Caco-2 (cell line): Measurements from ENCODE around the gene BICRAL. TPM values are rescaled to one million over a fixed set of nuclear protein-coding genes. Genes with fewer than 3 reads are reported as not detected.

Experiments used
- BruUV-seq: library from RNA; stranded (reverse); fragments of 400-500 nt; replicated peaks from 2 replicates; lab custom pipeline; 2021; lab: Mats Ljungman, UMichigan
- CTCF ChIA-PET: fragments of 300-600 bp; sonication (Branson Sonifier 250); formaldehyde crosslinking; loops from one replicate; lab custom pipeline; 2022; ENCODE audit warnings: antibody characterized with exemption; lab: Charles Lee
- POLR2A ChIA-PET: fragments of 300-600 bp; sonication (Branson Sonifier 250); formaldehyde crosslinking; loops from one replicate; lab custom pipeline; 2022; ENCODE audit warnings: antibody characterized with exemption; lab: Charles Lee
- DNase-seq, 2 experiments: peaks; one replicate each; pipeline versions ENCODE4 v3.0.0 to v3.0.0-alpha.2; 2020 to 2022
- H3K27me3 ChIP-seq: replicated peaks from 2 replicates; pipeline ENCODE4 v1.6.0; 2011; ENCODE audit warnings: low read length; ENCODE audit not compliant: control insufficient read depth, insufficient read depth
- H3K36me3 ChIP-seq: 2 replicates; pipeline ENCODE4 v1.5.1; 2011; ENCODE audit warnings: low read length; ENCODE audit not compliant: control insufficient read depth, insufficient read depth
- H3K4me1 ChIP-seq: fragments of 250-450 bp; sonication (Bioruptor Pico); 2 replicates; pipeline ENCODE4 v1.5.1; 2020; ENCODE audit warnings: mild to moderate bottlenecking
- H3K4me3 ChIP-seq: 2 replicates; pipeline ENCODE4 v1.5.1; 2011; ENCODE audit warnings: low read depth, mild to moderate bottlenecking, control low read depth, low read length
- H3K9me3 ChIP-seq: fragments of 250-450 bp; sonication (Bioruptor Pico); 2 replicates; pipeline ENCODE4 v1.5.1; 2020; ENCODE audit warnings: mild to moderate bottlenecking, moderate library complexity
- H3K27ac Mint-ChIP-seq: one replicate; pipeline ENCODE4 v1.8.0; 2022; ENCODE audit warnings: mixed read lengths; ENCODE audit not compliant: unreplicated experiment
- H3K27me3 Mint-ChIP-seq: one replicate; pipeline ENCODE4 v1.8.0; 2022; ENCODE audit warnings: mixed read lengths; ENCODE audit not compliant: insufficient read depth, unreplicated experiment
- H3K36me3 Mint-ChIP-seq: one replicate; pipeline ENCODE4 v1.8.0; 2022; ENCODE audit warnings: mild to moderate bottlenecking, mixed read lengths; ENCODE audit not compliant: insufficient read depth, unreplicated experiment
- H3K4me1 Mint-ChIP-seq: one replicate; pipeline ENCODE4 v1.8.0; 2022; ENCODE audit warnings: low read depth, mixed read lengths; ENCODE audit not compliant: unreplicated experiment
- H3K4me3 Mint-ChIP-seq: one replicate; pipeline ENCODE4 v1.8.0; 2022; ENCODE audit warnings: mild to moderate bottlenecking, moderate library complexity, mixed read lengths; ENCODE audit not compliant: unreplicated experiment
- H3K9me3 Mint-ChIP-seq: one replicate; pipeline ENCODE4 v1.8.0; 2022; ENCODE audit warnings: mixed read lengths; ENCODE audit not compliant: unreplicated experiment
- intact Hi-C: fragments of 100-400 bp; cut with micrococcal nuclease; formaldehyde crosslinking; loops from one replicate; pipeline ENCODE4 v1.10.0; 2022; ENCODE audit not compliant: unreplicated experiment
- total RNA-seq: library from RNA; stranded (reverse); gene quantifications from 2 replicates; pipeline ENCODE4 v1.2.3, GENCODE V29; 2022
- TF ChIP-seq, protein P1 (sequence below), 2 experiments: fragments of 200-600 bp in 1 of 2; IDR thresholded peaks; 1 replicate in 1 of 2; 2 replicates in 1 of 2; pipeline versions ENCODE4 v1.5.1 to v1.8.0; 2011 to 2022; ENCODE audit warnings: antibody characterized with exemption in 1 of 2, control low read depth in 1 of 2, inconsistent platforms in 1 of 2, low read depth in 1 of 2, low read length in 1 of 2, mild to moderate bottlenecking in 1 of 2, moderate library complexity in 1 of 2; ENCODE audit not compliant: insufficient read depth in 1 of 2, severe bottlenecking in 1 of 2, unreplicated experiment in 1 of 2

Gene BICRAL
- total RNA-seq, 1 experiment from 2014 or later: 5.3 TPM

GRCh38 chr6:42834056-42834455 lies 52.2 kb downstream of the BICRAL start:
- ChIA-PET CTCF (no interaction called here), POLR2A (no interaction called here)
- Mint-ChIP-seq H3K36me3 (no peaks in the 10 kb centered on the region), H3K4me3 (no peak overlapping the region), H3K4me1 (no peaks in the 10 kb centered on the region), H3K27ac (no peak overlapping the region), H3K9me3 (no peaks in the 10 kb centered on the region), H3K27me3 (no peaks in the 10 kb centered on the region)
- Histone ChIP-seq H3K9me3 (no peaks in the 10 kb centered on the region), H3K4me3 (no peak overlapping the region), H3K27me3 (no peaks in the 10 kb centered on the region), H3K36me3 (no peaks in the 10 kb centered on the region), H3K4me1 (no peaks in the 10 kb centered on the region)
- TF ChIP-seq, protein P1, sequence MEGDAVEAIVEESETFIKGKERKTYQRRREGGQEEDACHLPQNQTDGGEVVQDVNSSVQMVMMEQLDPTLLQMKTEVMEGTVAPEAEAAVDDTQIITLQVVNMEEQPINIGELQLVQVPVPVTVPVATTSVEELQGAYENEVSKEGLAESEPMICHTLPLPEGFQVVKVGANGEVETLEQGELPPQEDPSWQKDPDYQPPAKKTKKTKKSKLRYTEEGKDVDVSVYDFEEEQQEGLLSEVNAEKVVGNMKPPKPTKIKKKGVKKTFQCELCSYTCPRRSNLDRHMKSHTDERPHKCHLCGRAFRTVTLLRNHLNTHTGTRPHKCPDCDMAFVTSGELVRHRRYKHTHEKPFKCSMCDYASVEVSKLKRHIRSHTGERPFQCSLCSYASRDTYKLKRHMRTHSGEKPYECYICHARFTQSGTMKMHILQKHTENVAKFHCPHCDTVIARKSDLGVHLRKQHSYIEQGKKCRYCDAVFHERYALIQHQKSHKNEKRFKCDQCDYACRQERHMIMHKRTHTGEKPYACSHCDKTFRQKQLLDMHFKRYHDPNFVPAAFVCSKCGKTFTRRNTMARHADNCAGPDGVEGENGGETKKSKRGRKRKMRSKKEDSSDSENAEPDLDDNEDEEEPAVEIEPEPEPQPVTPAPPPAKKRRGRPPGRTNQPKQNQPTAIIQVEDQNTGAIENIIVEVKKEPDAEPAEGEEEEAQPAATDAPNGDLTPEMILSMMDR (IDR thresholded peaks at IDR 0.05; ENCODE audit: insufficient read depth in 1 of 2, low read depth in 1 of 2, low read length in 1 of 2, severe bottlenecking in 1 of 2, unreplicated experiment in 1 of 2): no peak
- BruUV-seq: no TSS peak
- intact Hi-C loops: no loop called here
- DNase-seq: no peak

GRCh38 chr6:42841844-42842584 lies 60.2 kb downstream of the BICRAL start:
- Histone ChIP-seq H3K27me3 (no peaks in the 10 kb centered on the region), H3K4me3 (no peak overlapping the region), H3K4me1 (peaks cover 8% of the 10 kb centered on the region), H3K9me3 (no peaks in the 10 kb centered on the region), H3K36me3 (no peaks in the 10 kb centered on the region)
- H3K36me3 Mint-ChIP-seq: no peaks in the 10 kb centered on the region
- no peak for DNase-seq
- H3K4me3 Mint-ChIP-seq: no peak overlapping the region
- peaks cover 7% of the 10 kb centered on the region for H3K4me1 Mint-ChIP-seq
- no peaks in the 10 kb centered on the region for H3K9me3 Mint-ChIP-seq
- TF ChIP-seq, protein P1 (IDR thresholded peaks at IDR 0.05; ENCODE audit: insufficient read depth in 1 of 2, low read depth in 1 of 2, low read length in 1 of 2, severe bottlenecking in 1 of 2, unreplicated experiment in 1 of 2): no peak
- intact Hi-C loops: no loop called here
- CTCF ChIA-PET: no interaction called here
- BruUV-seq: no TSS peak
- H3K27me3 Mint-ChIP-seq: no peaks in the 10 kb centered on the region
- POLR2A ChIA-PET: interaction anchor here (0.6 kb wide), 1 partner anchor 59 kb away, joined by 5 read pairs; no protein-coding TSS in a partner anchor
- no peak overlapping the region for H3K27ac Mint-ChIP-seq

DNA sequence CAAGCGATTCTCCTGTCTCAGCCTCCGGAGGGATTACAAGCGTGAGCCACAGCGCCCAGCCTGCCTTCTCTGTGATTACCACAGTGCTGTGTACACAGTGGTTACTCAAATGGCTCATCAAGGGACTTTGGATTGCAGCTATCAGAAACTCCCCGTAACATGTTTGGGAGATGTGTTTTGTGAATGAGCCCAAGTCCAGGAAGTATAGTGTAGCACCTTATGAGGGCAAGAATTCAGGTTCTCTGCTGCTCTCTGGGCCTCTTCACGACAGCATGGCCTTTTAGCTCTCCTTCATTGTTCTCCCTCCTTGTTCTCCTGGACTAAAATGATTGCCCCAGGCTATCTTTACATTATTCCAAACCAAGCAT lies 63.5 kb downstream of the BICRAL start:
- H3K27ac Mint-ChIP-seq: peak overlapping the region; percentile 27
- no peak overlapping the region for H3K4me3 Mint-ChIP-seq
- Histone ChIP-seq H3K4me1 (peaks cover 8% of the 10 kb centered on the region), H3K9me3 (no peaks in the 10 kb centered on the region), H3K27me3 (no peaks in the 10 kb centered on the region), H3K4me3 (no peak overlapping the region), H3K36me3 (no peaks in the 10 kb centered on the region)
- intact Hi-C loops: no loop called here
- no TSS peak for BruUV-seq
- TF ChIP-seq, protein P1 (IDR thresholded peaks at IDR 0.05; ENCODE audit: insufficient read depth in 1 of 2, low read depth in 1 of 2, low read length in 1 of 2, severe bottlenecking in 1 of 2, unreplicated experiment in 1 of 2): no peak
- H3K36me3 Mint-ChIP-seq: no peaks in the 10 kb centered on the region
- H3K27me3 Mint-ChIP-seq: no peaks in the 10 kb centered on the region
- POLR2A ChIA-PET: interaction anchor here (0.6 kb wide), 1 partner anchor 64 kb away, joined by 3 read pairs; no protein-coding TSS in a partner anchor
- peaks cover 7% of the 10 kb centered on the region for H3K4me1 Mint-ChIP-seq
- peak; percentile 64 to 69 for DNase-seq
- no peaks in the 10 kb centered on the region for H3K9me3 Mint-ChIP-seq
- CTCF ChIA-PET: interaction anchor here (0.6 kb wide), 1 partner anchor 225 kb away, joined by 5 read pairs; no protein-coding TSS in a partner anchor
